ENCODE results near the gene MRPL53. TPM values are rescaled to one million over a fixed set of nuclear protein-coding genes. Genes with fewer than 3 reads are reported as not detected.

The MRPL53 gene
- total and polyA plus RNA-seq, 2 of the 13 experiments (the other 11 are each of a cell fraction or from before 2014, with no cell fraction given) = 34.3 to 51.9 TPM

- TF ChIP-seq MYPOP (CRISPR knock-in tag; IDR thresholded peaks at IDR 0.05) (peak; percentile 16), ZNF180 (CRISPR knock-in tag; IDR thresholded peaks at IDR 0.05; ENCODE audit: borderline replicate concordance, low read depth) (no peak), CCDC6 (CRISPR knock-in tag; IDR thresholded peaks at IDR 0.05) (peak; percentile 49; the same call in 1 of the 2 replicates), ISX (CRISPR knock-in tag; conservative IDR thresholded peaks at IDR 0.05) (no peak), ZNF138 (CRISPR knock-in tag; IDR thresholded peaks at IDR 0.05; ENCODE audit: low read depth) (no peak), ZNF264 (CRISPR knock-in tag; IDR thresholded peaks at IDR 0.05) (no peak), NFE2L2 (IDR thresholded peaks at IDR 0.05; ENCODE audit: low read length) (no peak), HNRNPLL (IDR thresholded peaks at IDR 0.05; ENCODE audit: low read depth, low read length, poor library complexity, severe bottlenecking) (no peak), ZNF367 (CRISPR knock-in tag; IDR thresholded peaks at IDR 0.05; ENCODE audit: borderline replicate concordance) (no peak), AGO1 (IDR thresholded peaks at IDR 0.05; ENCODE audit: low read depth, low read length, poor library complexity, severe bottlenecking) (peak; percentile 45), SIX1 (CRISPR knock-in tag; IDR thresholded peaks at IDR 0.05; ENCODE audit: borderline replicate concordance) (no peak), DNMT3B (CRISPR knock-in tag; conservative IDR thresholded peaks at IDR 0.05) (peak; percentile 67; the same call in 1 of the 2 replicates), AGO2 (optimal IDR thresholded peaks at IDR 0.05; ENCODE audit: low read depth, low read length) (peak; percentile 95), DMAP1 (CRISPR knock-in tag; IDR thresholded peaks at IDR 0.05) (no peak)
- TF ChIP-seq, protein P1, sequence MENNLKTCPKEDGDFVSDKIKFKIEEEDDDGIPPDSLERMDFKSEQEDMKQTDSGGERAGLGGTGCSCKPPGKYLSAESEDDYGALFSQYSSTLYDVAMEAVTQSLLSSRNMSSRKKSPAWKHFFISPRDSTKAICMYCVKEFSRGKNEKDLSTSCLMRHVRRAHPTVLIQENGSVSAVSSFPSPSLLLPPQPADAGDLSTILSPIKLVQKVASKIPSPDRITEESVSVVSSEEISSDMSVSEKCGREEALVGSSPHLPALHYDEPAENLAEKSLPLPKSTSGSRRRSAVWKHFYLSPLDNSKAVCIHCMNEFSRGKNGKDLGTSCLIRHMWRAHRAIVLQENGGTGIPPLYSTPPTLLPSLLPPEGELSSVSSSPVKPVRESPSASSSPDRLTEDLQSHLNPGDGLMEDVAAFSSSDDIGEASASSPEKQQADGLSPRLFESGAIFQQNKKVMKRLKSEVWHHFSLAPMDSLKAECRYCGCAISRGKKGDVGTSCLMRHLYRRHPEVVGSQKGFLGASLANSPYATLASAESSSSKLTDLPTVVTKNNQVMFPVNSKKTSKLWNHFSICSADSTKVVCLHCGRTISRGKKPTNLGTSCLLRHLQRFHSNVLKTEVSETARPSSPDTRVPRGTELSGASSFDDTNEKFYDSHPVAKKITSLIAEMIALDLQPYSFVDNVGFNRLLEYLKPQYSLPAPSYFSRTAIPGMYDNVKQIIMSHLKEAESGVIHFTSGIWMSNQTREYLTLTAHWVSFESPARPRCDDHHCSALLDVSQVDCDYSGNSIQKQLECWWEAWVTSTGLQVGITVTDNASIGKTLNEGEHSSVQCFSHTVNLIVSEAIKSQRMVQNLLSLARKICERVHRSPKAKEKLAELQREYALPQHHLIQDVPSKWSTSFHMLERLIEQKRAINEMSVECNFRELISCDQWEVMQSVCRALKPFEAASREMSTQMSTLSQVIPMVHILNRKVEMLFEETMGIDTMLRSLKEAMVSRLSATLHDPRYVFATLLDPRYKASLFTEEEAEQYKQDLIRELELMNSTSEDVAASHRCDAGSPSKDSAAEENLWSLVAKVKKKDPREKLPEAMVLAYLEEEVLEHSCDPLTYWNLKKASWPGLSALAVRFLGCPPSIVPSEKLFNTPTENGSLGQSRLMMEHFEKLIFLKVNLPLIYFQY (CRISPR knock-in tag; IDR thresholded peaks at IDR 0.05; ENCODE audit: borderline replicate concordance) = no peak
- TF ChIP-seq, protein P2, sequence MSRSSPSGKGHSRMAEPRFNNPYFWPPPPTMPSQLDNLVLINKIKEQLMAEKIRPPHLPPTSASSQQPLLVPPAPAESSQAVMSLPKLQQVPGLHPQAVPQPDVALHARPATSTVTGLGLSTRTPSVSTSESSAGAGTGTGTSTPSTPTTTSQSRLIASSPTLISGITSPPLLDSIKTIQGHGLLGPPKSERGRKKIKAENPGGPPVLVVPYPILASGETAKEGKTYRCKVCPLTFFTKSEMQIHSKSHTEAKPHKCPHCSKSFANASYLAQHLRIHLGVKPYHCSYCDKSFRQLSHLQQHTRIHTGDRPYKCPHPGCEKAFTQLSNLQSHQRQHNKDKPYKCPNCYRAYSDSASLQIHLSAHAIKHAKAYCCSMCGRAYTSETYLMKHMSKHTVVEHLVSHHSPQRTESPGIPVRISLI (CRISPR knock-in tag; IDR thresholded peaks at IDR 0.05; ENCODE audit: borderline replicate concordance) = no peak
- TF ChIP-seq, protein P3, sequence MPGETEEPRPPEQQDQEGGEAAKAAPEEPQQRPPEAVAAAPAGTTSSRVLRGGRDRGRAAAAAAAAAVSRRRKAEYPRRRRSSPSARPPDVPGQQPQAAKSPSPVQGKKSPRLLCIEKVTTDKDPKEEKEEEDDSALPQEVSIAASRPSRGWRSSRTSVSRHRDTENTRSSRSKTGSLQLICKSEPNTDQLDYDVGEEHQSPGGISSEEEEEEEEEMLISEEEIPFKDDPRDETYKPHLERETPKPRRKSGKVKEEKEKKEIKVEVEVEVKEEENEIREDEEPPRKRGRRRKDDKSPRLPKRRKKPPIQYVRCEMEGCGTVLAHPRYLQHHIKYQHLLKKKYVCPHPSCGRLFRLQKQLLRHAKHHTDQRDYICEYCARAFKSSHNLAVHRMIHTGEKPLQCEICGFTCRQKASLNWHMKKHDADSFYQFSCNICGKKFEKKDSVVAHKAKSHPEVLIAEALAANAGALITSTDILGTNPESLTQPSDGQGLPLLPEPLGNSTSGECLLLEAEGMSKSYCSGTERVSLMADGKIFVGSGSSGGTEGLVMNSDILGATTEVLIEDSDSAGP (CRISPR knock-in tag; IDR thresholded peaks at IDR 0.05; ENCODE audit: borderline replicate concordance) = peak; percentile 10; the same call in 1 of the 2 replicates
- TF ChIP-seq, protein P4, sequence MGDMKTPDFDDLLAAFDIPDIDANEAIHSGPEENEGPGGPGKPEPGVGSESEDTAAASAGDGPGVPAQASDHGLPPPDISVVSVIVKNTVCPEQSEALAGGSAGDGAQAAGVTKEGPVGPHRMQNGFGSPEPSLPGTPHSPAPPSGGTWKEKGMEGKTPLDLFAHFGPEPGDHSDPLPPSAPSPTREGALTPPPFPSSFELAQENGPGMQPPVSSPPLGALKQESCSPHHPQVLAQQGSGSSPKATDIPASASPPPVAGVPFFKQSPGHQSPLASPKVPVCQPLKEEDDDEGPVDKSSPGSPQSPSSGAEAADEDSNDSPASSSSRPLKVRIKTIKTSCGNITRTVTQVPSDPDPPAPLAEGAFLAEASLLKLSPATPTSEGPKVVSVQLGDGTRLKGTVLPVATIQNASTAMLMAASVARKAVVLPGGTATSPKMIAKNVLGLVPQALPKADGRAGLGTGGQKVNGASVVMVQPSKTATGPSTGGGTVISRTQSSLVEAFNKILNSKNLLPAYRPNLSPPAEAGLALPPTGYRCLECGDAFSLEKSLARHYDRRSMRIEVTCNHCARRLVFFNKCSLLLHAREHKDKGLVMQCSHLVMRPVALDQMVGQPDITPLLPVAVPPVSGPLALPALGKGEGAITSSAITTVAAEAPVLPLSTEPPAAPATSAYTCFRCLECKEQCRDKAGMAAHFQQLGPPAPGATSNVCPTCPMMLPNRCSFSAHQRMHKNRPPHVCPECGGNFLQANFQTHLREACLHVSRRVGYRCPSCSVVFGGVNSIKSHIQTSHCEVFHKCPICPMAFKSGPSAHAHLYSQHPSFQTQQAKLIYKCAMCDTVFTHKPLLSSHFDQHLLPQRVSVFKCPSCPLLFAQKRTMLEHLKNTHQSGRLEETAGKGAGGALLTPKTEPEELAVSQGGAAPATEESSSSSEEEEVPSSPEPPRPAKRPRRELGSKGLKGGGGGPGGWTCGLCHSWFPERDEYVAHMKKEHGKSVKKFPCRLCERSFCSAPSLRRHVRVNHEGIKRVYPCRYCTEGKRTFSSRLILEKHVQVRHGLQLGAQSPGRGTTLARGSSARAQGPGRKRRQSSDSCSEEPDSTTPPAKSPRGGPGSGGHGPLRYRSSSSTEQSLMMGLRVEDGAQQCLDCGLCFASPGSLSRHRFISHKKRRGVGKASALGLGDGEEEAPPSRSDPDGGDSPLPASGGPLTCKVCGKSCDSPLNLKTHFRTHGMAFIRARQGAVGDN (CRISPR knock-in tag; IDR thresholded peaks at IDR 0.05) = peak; percentile 40; the same call in 1 of the 2 replicates
These were observed 47.5 kb downstream of the MRPL53 start (continued) for GRCh38 chr2:74424995-74425406.

All from HepG2 (cell line).